HepG2 (cell line): ENCODE results near the gene MEAF6. TPM values are rescaled to one million over a fixed set of nuclear protein-coding genes. Genes with fewer than 3 reads are reported as not detected.

Experiments
- AGO1 ChIP-seq: fragments of 200-400 bp; formaldehyde crosslinking; IDR thresholded peaks from 2 replicates; pipeline ENCODE4 v1.6.1; 2017; ENCODE audit warnings: mild to moderate bottlenecking, low read depth, low read length, moderate library complexity; ENCODE audit not compliant: poor library complexity, severe bottlenecking
- ATF2 ChIP-seq: sonication (generic); formaldehyde crosslinking; IDR thresholded peaks from 2 replicates; pipeline ENCODE4 v1.4.0; 2020; ENCODE audit warnings: missing genetic modification reagents
- CEBPG ChIP-seq: IDR thresholded peaks from 2 replicates; pipeline ENCODE4 v1.6.1; 2016
- DMAP1 ChIP-seq: IDR thresholded peaks from 2 replicates; pipeline ENCODE4 v1.6.1; 2016
- FOSL1 ChIP-seq: sonication (generic); formaldehyde crosslinking; IDR thresholded peaks from 2 replicates; pipeline ENCODE4 v1.9.0; 2021; ENCODE audit warnings: missing genetic modification reagents, borderline replicate concordance
- HCFC1 ChIP-seq: fragments of 150-350 bp; IDR thresholded peaks from 2 replicates; pipeline ENCODE4 v1.6.1; 2014; ENCODE audit warnings: low read depth, low read length
- HMG20B ChIP-seq: conservative IDR thresholded peaks from 2 replicates; pipeline ENCODE4 v1.6.1; 2016; ENCODE audit warnings: missing genetic modification reagents, missing compliant biosample characterization
- HNRNPK ChIP-seq: fragments of 200-400 bp; formaldehyde crosslinking; IDR thresholded peaks from 2 replicates; pipeline ENCODE4 v1.6.1; 2018; ENCODE audit warnings: low read length, low read depth, moderate library complexity, mild to moderate bottlenecking; ENCODE audit not compliant: poor library complexity, severe bottlenecking
- SRSF9 ChIP-seq: fragments of 200-400 bp; formaldehyde crosslinking; IDR thresholded peaks from 2 replicates; pipeline ENCODE4 v1.6.1; 2018; ENCODE audit warnings: borderline replicate concordance, mild to moderate bottlenecking, low read depth, low read length; ENCODE audit not compliant: insufficient read depth, poor library complexity, severe bottlenecking
- TRAFD1 ChIP-seq: sonication (generic); formaldehyde crosslinking; IDR thresholded peaks from 2 replicates; pipeline ENCODE4 v1.5.1; 2020; ENCODE audit warnings: missing genetic modification reagents, mild to moderate bottlenecking, borderline replicate concordance
- TRIM24 ChIP-seq: sonication (generic); formaldehyde crosslinking; IDR thresholded peaks from 2 replicates; pipeline ENCODE4 v1.8.0; 2022; ENCODE audit warnings: mild to moderate bottlenecking, missing genetic modification reagents
- YY1 ChIP-seq: IDR thresholded peaks from 2 replicates; pipeline ENCODE4 v1.6.1; 2011; ENCODE audit warnings: low read length, low read depth, moderate library complexity, mild to moderate bottlenecking; ENCODE audit not compliant: insufficient read depth, insufficient replicate concordance
- ZMAT3 ChIP-seq: sonication (generic); formaldehyde crosslinking; conservative IDR thresholded peaks from 2 replicates; pipeline ENCODE4 v1.7.0; 2021; ENCODE audit warnings: missing genetic modification reagents
- ZNF276 ChIP-seq: sonication (generic); formaldehyde crosslinking; IDR thresholded peaks from 2 replicates; pipeline ENCODE4 v1.4.0; 2020; ENCODE audit warnings: mild to moderate bottlenecking, low read depth, missing genetic modification reagents
- ZNF296 ChIP-seq: sonication (generic); formaldehyde crosslinking; conservative IDR thresholded peaks from 2 replicates; pipeline ENCODE4 v1.5.0; 2020; ENCODE audit warnings: mild to moderate bottlenecking, missing genetic modification reagents
- ZNF337 ChIP-seq: sonication (generic); formaldehyde crosslinking; IDR thresholded peaks from 2 replicates; pipeline ENCODE4 v1.5.1; 2020; ENCODE audit warnings: missing genetic modification reagents, low read depth, mild to moderate bottlenecking, borderline replicate concordance
- ZNF33B ChIP-seq: sonication (generic); formaldehyde crosslinking; IDR thresholded peaks from 2 replicates; pipeline ENCODE4 v1.5.1; 2020; ENCODE audit warnings: mild to moderate bottlenecking, missing genetic modification reagents
- ZNF687 ChIP-seq: sonication (generic); formaldehyde crosslinking; IDR thresholded peaks from 2 replicates; pipeline ENCODE4 v1.5.1; 2020; ENCODE audit warnings: mild to moderate bottlenecking, missing genetic modification reagents, moderate library complexity
- ZNF747 ChIP-seq: sonication (generic); formaldehyde crosslinking; IDR thresholded peaks from 2 replicates; pipeline ENCODE4 v1.8.1; 2023; ENCODE audit warnings: missing genetic modification reagents, mild to moderate bottlenecking, borderline replicate concordance
- polyA plus RNA-seq, 8 experiments: library from polyadenylated mRNA; depleted of rRNA in 3 of 8; stranded (reverse) in 7 of 8; unstranded in 1 of 8; fragments of >200 nt; fragmentation: Illumina TruSeq in 4 of 8; extraction: Trizol in 4 of 8; gene quantifications; 2 replicates each; pipeline versions ENCODE4 v1.2.1 to v1.2.3, GENCODE V29; 2011 to 2016; ENCODE audit warnings: low read depth in 4 of 8, missing spikeins in 1 of 8, mixed read lengths in 1 of 8; ENCODE audit not compliant: insufficient read depth in 1 of 8
- total RNA-seq, 5 experiments: library from RNA; depleted of rRNA; stranded (reverse); fragments of >200 nt; fragmentation: Illumina TruSeq; extraction: Trizol; gene quantifications; 2 replicates each; pipeline ENCODE4 v1.2.3, GENCODE V29; 2016; ENCODE audit warnings: low read depth in 1 of 5

Gene MEAF6
- total and polyA plus RNA-seq, 2 of the 13 experiments (the other 11 are each of a cell fraction or from before 2014, with no cell fraction given) = 29.5 to 45.6 TPM

GRCh38 chr1:37479255-37480124, 35.1 kb downstream of the MEAF6 start (continued):
- no peak for TF ChIP-seq ZNF276 (CRISPR knock-in tag)
- TF ChIP-seq ZNF296 (CRISPR knock-in tag) = no peak
- peak; percentile 92 for TF ChIP-seq CEBPG (CRISPR knock-in tag)
- no peak for TF ChIP-seq ZNF747 (CRISPR knock-in tag)
- TF ChIP-seq HMG20B (CRISPR knock-in tag) = 0 out of 2 replicates have a peak, but pooled peaks have one; percentile 27
- no peak for TF ChIP-seq YY1
- TF ChIP-seq SRSF9 = no peak
- TF ChIP-seq ZNF337 = no peak
- peak; percentile 84 for TF ChIP-seq FOSL1 (CRISPR knock-in tag)
- TF ChIP-seq HNRNPK = no peak
- TF ChIP-seq AGO1 = peak; percentile 93
- peak; percentile 97 for TF ChIP-seq ZNF687 (CRISPR knock-in tag)
- TF ChIP-seq TRIM24 (CRISPR knock-in tag) = no peak
- TF ChIP-seq TRAFD1 (CRISPR knock-in tag) = no peak
- TF ChIP-seq ATF2 (CRISPR knock-in tag) = peak; percentile 62; the same call in 1 of the 2 replicates
- TF ChIP-seq DMAP1 = peak; percentile 72
- TF ChIP-seq HCFC1 = no peak
- TF ChIP-seq ZMAT3 (CRISPR knock-in tag) = peak; percentile 67; the same call in 1 of the 2 replicates
- TF ChIP-seq ZNF33B (CRISPR knock-in tag) = peak; percentile 34; the same call in 1 of the 2 replicates
